GM19467 (cell line): ENCODE data around the gene PRKCZ.

Source experiments
- ATAC-seq: cut with Tn5 transposase; IDR thresholded peaks from one replicate; pipeline ENCODE4 v1.9.1; 2021; ENCODE audit warnings: mild to moderate bottlenecking, moderate library complexity; ENCODE audit not compliant: unreplicated experiment

Gene PRKCZ

DNA sequence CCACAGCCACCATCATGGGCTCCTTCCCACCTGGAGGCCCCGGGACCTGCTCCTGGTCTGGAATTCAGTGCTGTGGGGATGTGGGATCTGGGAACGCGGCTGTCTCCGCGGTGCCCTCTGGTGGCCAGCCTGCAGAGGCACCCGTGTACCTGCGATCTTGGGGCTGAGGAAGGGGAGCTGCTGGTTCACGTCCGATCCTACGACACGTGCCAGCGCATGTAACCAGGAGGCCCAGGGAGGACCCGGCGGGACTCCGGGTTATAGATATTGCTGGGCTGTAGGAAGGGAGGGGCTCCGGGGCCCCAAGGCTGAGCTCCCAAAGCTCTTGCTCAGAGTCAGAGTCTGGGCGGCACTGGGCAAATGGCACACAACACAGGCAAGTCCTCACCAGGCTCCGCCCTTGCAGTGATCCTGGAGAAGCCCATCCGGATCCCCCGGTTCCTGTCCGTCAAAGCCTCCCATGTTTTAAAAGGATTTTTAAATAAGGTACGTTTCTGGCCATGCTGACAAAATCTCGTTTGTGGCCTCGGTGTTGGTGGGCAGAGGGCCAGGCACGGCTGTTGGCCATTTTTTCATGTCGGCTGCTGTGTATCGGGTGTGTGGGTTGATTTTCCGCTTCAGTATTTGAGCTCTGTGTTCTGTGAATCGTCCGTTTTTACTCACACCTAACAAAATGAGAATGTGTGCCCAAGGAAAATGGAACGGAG lies 124.3 kb downstream of the PRKCZ start:
- ATAC-seq: no peak

DNA sequence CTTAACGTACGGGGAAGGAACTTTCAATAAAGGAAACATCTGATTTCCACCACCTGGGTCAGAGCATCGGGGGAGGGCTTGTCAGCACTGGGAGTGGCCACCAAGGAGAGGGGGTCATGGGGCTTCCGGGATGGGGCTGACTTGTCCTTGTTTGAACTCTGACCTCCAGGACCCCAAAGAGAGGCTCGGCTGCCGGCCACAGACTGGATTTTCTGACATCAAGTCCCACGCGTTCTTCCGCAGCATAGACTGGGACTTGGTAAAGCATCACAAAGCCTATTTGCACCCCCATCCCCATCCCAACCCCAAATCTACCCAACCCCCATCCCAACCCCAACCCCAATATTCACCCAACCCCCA lies 124.8 kb downstream of the PRKCZ start:
- no peak for ATAC-seq

DNA sequence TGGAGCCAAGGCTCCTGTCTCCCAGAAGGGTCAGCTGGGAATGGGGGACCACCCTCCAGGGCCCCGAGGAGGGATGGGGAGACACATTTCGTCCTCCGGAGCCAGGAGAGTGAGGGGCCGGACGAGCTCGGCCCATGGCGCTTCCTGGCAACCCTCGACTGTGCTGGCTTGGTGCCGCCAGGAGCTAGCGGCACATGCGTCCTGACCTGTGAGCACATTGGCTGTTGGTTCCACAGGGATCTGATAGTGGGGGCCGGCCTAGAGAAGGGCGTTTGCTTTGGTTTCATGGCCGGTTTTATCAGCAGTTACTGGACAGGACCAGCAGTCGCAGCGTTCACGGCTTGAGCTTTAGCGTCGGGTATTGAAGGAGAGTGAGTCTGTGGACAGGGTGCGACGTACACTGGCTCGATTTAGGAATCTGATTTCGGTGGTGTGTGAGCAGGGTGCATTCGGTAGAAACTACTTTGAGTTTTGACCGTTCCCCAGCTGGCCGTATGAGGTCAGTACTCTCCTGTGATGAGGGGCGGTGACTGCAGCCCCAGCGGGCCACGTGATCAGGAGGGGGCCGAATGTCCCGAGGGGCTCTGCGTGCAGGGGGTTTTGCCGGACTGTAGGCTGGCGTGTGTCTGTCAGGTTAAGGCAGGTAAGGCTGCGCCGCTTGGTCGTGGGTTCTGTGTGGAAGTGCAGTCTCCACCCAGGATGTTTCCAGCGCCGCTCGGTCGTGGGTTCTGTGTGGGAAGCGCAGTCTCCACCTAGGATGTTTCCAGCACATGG lies 125.7 kb downstream of the PRKCZ start:
- ATAC-seq: no peak

DNA sequence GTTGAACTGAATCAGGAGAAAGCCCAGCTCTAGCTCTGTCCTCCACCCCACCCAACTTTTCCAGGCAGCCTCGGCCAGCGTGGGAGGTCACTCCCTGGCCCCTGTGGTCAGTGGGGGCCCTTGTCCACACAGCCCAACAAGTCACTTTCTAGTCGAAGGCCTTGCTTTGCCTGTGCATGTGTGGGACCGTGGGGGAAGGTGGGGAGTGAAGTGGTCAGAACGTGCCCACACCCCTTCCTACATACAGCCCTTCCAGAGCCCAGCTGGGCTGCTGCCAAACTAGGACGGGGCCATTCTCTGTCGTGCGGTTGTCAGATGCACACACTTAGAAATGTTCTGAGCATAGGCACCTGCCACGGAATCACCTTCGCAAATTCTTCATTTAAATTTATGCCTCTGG lies 126.4 kb downstream of the PRKCZ start:
- ATAC-seq: no peak

DNA sequence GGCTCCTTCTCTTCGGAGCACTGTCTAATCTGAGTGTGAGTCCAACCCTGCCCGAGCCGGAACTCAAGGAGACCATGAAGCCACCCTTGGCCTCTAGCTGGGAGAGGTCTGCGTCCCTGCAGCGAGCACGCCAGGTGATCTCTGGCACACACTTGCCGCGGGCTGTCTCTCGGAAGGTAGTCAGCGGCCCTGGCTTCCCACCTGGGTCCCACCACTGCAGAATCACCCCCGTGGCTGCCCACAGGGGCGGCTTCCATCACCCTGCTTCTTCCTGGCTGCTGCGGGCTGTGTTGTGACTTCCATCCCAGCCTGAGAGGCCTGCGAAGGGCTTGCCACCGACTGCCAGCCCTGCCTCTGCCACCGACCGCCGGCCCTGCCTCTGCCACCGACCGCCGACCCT lies 127.3 kb downstream of the PRKCZ start:
- no peak for ATAC-seq

DNA sequence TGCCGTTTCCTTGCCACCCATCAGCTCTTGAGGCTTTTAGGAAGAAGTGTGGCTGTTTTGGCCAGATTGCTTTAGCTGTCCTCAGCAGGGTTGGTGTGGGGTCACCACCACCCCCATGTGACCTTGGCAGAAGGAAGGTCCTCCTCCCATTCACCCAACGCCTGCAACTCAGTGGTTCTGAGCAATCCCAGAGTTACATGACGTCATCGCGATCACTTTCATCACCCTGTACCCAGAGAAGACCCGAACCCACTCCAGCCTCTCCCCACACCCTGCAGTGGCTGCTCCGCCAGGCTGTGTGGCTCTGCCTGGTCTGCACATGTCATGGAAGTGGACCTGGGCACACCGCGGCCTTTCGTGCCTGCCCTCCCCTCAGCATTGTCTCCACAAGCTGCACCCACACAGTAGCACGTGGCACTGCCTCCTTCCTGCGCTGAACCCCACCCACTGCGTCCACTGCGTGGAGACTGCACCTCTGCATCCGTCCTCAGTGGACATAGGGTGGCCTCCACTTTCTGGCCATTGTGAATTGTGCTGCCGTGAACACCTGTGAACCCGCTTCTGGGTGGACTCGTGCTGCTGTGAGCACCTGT lies 127.8 kb downstream of the PRKCZ start:
- ATAC-seq: no peak

DNA sequence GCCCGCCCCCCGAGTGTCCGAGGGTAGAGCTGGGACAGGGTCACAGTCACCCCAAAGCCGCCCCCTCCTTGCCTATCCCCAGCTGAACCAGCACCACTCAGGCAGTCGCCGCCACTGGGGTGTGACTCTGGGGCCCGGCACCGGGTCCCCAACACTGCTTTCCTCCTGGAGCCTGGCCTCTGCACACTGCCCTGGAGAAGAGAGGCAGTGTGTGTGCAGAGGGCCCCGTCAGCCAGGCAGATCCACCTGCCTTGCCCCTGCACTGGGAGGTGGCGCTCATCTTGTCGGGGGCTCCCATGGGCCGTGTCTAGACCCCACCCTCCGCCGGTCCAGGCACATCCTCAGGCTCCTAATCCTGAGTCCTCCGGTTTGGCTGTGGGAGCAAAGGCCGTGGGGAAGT lies 128.7 kb downstream of the PRKCZ start:
- ATAC-seq: no peak

DNA sequence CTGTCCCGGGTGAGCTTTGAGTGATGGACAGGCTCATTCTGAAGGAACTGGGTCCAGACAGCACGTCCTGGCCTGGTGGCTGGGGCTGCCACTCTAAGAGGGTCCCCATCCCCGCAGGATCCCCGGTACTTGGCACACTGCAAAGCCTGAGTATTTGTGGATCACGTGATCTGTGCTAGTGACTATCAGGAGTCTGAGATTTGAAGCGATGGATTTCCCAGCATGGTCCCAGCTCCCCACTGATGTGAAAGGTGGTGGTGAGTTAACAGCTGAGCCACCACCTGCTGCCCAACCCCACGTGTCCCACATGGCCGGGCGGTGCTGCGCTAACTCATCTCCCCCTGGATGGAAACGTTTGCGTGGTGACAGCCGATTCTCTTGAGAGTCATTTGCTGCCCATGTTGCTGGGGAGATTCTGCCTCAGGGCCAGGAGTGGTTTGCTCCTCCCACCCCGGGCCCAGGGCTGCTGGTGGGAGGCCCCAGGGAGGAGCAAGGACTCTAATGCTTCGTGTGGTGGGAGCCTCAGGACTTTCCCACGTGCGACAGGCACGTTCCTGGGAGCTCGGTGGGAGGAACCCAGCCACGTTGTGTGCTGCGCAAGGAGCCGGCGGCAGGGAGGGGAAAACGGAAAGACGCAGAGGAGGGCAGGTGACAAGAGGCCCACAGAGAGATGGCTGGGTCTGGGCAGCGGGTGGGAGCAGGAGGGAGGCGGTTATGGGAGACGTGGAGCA lies 129.2 kb downstream of the PRKCZ start:
- no peak for ATAC-seq

DNA sequence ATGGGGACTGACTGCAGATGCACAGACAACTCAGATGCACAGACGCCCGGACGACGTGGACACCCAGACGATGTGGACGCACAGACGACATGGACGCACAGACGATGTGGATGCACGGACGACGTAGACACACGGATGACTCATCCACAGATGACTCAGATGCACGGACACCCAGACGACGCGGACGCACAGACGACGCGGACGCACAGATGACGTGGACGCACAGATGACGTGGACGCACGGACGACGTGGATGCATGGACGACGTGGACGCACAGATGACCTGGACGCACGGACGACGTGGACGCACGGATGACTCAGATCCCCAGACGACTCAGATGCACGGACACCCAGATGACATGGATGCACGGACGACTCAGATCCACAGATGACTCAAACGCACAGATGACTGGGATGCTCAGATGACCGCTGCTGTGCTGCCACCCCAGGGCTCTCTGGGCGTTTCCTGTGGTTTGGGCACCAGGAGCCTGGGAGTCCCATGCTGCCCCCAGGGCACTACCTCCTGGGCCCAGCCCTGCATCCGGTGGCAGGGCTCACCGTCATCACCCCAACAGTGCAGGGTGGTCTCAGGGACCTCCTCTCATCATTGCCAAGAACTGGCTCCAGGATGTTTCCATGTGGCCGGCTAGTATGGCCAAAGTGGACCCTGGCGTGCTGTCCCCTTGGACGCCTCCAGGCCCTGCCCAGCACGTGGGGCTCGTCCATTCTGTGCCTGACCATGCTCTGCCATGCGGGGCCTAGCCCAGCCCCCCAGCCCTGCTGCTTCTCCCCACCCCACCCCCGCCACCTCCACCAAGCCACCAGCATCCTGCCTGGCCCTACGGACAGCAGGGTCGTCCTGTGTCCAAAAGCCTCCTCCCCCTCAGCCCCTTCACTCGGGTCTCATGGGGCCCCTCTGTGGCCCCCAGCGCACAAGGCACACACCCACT lies 130.4 kb downstream of the PRKCZ start:
- ATAC-seq: no peak

DNA sequence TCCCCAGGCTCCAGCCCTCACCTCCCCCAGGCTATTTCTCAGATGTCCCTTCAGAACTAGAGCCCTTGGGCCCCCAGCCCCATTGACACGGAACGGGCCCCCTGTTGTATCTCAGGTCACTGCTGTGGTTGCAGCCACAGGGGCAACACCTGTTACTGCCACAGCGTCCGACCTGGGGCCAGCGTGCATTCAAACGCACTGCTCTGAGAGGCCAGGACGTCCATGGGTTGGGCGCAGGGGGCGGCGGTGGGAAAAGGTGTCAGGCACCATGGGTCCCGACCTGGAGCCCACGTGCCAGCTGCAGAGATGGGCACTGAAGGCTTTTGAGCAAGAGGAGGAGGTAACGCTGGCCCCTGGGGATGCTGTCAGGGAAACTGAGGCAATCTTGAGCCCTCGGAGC lies 131.1 kb downstream of the PRKCZ start:
- ATAC-seq: no peak

DNA sequence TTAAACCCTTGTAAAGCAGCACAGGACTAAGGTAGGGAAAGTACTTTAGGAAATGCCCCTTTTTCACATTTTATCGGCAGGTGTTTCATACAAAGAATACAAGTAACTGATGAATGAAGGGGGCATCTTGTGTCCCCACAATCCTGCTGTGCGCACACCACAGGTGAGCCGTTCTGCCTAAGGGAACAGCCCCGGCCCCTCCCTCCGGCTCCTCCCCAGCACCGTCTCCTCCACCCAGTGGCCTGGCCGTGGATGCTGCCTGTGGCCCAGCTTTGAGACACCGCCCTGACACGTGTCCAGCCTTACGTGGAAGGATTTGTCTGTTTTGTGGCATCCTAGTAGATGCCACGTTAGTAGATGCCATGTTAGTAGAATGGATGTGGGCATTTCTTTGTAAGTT lies 131.5 kb downstream of the PRKCZ start:
- ATAC-seq: no peak

DNA sequence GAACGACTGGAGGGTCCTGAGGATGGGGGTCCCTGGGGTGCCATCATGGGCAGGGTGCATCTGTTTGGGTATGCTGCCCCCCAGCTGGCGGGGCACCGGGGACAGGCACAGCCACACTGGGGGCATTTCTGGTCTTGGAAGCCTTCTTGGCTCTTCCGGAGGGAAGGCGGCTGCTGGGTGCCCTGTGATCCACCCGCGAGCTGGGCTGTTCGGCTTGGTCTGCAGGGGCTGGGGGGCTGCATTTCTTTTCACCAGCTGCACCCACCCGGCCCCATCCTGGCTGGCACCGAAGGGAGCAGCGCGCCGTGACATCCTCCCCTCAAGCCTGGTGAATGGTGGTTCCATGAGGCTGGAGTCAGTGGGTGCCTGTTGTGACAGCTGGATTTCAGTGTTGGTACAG lies 132.2 kb downstream of the PRKCZ start:
- ATAC-seq: no peak

DNA sequence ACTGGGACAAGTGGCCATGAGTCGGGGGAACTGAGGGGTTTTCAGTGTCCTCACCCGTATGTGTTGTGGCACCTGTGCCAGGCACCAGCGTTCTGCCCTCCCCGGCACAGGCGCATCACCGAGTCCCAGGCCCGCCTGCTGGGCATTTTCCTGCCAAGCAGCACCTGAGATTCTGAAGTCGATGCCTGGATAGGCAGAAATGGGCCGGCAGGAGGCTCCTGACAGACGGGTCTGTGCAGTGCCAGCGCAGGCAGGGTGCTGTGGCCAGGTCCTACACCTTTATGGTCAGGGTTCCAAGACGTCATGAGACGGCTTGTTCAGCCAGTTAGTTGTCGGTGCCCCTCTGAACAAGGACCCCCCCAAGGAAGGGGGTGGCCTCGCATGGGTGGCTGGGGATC lies 133.7 kb downstream of the PRKCZ start:
- no peak for ATAC-seq

DNA sequence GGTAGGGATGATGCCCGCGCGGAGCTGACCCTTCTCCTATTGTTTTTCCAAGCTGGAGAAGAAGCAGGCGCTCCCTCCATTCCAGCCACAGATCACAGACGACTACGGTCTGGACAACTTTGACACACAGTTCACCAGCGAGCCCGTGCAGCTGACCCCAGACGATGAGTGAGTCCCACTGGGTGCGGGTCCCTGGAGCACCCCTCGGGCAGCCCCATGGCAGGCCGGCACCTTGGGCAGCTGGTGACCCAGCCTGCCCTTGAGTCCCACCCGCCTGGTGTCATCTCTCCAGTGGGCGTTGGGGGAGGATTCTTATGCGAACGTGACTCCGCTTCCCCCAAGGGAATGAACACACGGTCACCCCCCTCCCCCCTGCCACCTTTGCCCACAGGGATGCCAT lies 134.3 kb downstream of the PRKCZ start:
- no peak for ATAC-seq

DNA sequence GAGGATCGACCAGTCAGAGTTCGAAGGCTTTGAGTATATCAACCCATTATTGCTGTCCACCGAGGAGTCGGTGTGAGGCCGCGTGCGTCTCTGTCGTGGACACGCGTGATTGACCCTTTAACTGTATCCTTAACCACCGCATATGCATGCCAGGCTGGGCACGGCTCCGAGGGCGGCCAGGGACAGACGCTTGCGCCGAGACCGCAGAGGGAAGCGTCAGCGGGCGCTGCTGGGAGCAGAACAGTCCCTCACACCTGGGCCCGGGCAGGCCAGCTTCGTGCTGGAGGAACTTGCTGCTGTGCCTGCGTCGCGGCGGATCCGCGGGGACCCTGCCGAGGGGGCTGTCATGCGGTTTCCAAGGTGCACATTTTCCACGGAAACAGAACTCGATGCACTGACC lies 134.7 kb downstream of the PRKCZ start:
- ATAC-seq: no peak

DNA sequence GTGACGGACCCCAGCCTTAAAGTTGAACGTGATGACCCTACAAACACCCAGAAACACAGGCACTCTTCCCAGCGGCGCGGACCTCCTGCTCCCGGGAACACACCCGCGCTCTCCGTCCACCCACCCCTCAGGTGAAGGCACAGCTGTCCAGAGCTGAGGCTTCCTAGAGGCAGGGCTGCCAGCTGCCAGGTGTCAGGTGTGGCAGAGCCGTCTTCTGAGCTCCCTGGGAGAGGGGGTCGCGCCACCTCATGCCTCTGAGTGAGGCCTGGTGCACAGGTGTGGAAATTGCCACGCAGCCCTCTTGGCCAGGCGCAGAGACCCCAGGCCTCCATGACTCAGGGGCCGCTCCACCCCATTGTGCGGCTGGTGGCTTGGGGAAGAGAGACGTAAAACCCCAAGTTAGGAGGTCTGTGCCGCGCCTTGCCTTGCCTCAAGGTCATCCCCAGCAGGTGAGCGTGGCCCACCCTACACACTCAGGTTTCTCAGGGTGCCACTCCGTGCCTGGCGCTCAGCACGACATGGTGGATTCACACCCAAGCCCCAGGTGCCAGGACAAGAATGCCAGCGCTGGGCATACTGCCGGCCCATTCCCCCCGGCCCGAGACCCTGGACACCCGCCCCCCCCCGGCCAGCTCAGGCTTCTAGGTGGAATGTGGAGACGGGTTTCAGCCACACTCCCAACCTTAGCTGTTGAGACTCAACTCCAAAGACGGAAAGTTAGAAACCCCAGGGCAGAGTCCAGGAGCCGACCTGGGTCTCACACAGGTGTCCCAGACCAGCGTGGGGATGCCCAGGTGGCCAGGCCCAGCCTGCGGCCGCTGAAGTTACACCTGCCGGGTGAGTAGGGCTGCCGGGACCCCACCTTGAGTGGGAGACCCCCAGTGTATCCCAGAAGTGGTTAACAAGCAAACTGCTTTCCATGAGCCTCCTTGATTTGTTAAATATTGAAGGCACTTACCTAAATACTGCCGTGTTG lies 136.0 kb downstream of the PRKCZ start:
- no peak for ATAC-seq

DNA sequence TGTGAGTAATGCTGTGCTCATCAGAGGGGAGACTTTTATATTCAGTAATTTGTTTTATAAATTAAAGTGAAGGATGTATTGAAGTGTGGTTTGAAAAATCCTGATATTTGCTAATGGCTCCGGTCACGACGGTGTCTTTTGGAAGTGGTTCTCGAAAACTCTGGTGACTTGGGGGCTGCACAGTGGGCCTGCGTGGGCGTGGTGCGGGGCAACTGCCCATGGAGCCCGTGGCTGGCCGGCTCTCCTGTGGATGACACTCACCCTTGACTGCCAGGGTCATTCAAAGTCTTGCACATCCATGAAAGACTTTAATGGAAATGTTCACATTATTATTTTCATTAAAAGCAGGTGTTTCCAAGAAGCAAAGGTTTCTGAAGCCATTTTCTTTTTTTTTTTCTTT lies 136.7 kb downstream of the PRKCZ start:
- ATAC-seq: no peak

DNA sequence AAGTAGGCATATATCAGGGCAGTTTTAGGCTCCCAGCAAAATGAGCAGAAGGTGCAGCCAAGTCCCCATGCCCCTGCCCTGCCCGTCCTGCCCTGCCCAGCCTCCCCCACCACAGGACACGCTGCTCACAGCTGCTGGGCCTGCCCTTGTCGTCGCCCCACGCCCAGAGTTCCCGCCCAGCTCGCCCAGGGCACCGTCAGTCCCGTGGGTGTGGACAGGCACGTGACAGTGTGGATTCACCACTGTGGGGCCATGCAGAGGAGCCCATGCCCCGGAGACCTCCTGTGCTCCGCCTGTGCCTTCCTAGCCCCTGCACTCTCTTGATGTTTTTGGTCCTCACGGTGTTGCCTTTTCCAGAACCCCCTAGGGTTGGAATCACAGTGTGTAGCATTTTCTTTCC lies 137.4 kb downstream of the PRKCZ start:
- ATAC-seq: no peak

DNA sequence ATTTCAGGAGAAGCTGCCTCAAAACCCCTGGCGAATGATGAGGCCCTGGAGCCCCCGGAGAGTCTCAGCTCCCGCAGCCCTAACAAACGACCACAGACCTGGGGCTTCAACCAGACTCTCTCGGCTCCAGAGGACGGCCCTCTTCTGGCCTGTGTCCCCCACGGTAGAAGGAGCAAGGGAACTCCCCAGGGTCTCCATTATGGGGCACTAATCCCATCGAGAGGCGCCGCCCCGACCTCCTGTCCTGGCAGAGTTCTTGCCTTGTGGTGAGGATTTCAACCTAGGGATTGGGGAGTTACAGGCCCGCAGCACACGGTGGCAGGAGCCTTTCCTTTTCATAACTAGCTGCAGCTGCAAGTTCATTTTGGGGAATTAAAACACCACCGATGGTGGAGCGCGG lies 138.1 kb downstream of the PRKCZ start:
- ATAC-seq: no peak
